ENCODE results near the gene ZG16B.

Gene ZG16B

GRCh38 chr16:2846511-2847310 is 16.6 kb downstream of the ZG16B start:
- DNase-seq, result no peak

GRCh38 chr16:2848933-2849725 is 19.0 kb downstream of the ZG16B start:
- DNase-seq, result no peak

DNA sequence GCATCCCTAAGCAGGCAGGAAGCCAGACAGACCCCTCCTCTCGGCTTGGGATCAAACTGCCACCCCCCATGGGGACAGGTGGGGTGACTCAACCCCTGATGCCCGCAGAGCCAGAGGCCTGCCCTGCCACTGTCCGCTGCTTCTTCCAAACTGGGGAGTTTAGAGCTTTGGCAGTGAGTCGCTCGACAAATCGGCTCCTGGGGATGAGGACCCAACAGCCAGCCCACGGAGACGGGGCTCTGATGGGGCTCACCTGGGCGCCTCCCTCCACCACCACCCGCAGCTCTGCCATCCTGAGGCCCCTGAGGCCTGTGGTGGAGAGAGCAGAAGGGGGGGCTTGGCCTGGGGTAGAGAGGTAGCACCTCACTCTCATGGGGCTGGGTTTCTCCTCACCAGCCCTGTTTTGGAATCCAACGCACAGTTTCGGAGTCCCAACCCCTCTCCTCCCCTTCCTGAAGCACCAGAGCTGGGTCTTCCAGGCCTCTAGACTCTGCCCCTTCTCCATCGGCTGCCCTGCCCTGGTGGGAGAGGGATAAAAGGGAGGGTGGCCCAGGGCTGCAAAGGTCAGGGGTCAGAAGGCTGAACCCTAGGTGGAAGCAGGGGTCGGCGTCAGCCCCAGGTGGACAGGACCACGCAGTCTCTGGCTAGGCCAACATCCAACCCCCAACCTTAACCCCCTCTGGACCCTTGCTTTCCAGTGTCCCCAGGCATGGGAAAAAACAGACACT is 22.1 kb downstream of the ZG16B start:
- DNase-seq, result no peak

- no peak for DNase-seq
Measured at GRCh38 chr16:2852731-2853507, 22.8 kb downstream of the ZG16B start.

GRCh38 chr16:2853531-2854073 is 23.5 kb downstream of the ZG16B start:
- no peak for DNase-seq

- DNase-seq, result no peak
Measured at GRCh38 chr16:2854700-2855309, 24.7 kb downstream of the ZG16B start.

DNA sequence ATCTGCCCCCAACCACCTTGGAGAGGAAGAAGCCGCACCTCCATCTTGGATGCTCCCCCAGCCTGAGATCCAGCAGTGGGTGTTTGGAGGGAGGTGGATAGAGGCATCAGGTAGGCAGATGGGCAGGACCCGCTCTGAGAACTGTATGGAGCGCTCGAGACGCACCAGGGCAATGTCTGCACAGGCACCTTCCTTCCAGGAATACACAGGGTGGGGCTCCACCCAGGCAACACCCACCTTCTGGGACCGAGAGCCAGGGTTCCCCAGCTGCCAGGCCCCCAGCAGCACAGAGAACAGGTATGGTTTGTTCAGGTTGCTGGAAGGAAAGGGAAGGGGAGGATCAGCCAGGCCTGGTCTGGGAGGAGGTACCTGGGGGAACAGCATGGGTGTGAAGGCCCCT is 25.4 kb downstream of the ZG16B start:
- no peak for DNase-seq

DNA sequence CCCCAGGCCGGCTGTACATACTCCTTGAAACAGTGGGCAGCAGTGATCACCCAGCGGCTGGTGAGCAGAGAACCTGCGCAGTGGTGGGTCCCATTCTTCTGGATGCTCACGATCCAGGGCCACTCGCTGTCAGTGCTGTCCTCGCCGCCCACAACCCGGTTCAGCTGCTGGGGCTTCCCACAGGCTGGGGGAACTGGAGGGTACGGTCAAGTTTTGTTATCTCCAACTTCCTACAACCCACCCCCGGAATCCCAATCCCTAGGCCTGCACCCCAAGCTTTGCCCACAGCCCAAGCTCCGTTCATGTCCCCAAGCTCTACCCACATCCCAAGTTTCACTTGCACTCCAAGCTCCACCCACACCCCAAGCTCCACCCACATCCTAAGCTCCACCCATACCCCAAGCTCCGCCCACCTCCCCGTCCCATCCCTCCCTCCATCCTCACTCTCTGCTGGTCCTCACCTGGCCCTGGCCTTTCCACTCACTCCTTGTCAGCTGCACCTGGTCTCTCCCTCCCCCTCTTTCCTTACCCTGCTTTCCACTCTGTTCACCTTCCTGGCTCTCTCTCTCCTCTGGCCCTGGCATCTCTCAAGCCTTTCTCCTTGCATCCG is 26.1 kb downstream of the ZG16B start:
- DNase-seq, result no peak

GRCh38 chr16:2856686-2857450 is 26.8 kb downstream of the ZG16B start:
- DNase-seq, result no peak

- no peak for DNase-seq
Measured at GRCh38 chr16:2857451-2858244, 27.5 kb downstream of the ZG16B start, which contains the start of gene PRSS22. PRSS22 (minus strand) TSS chr16:2858170; CDS start chr16:2858104, 66 bp downstream.

DNA sequence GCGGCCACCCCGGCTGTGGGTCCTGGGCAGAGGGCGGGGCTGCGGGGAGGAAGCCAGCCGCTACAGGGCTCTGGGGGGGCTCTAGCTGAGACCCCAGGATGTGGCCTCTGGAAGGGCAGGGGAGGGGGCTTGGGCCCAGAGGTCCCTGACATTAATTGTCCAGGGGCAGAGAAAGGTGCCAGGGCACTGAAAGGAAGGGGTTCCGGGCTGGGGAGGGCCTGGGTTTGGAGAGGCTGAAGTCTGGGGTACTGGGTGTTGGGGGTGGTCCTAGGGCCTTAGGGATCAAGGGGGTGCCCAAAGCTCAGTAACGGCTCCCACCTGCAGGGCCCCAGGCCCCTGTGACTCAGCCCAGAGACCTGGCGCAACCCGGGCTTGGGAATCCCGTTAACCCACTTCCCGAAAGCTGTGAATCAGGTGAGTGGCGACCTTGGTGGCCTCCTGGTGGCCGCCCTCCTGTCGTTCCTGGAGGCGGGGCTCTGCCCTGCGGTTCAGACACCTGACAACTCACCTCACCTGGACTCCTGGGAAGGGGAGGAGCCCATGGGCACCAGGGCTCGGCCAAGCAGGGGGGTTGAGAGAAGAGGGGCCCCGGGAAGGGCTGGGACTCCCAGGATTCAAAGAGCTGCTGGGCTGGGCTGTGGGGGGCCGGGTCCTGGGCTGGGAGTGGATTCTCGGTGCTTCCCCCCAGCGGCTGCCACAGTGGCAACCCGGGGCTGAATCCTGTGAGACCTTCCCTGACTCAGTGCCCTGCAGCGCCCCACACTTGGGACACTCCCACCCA is 28.3 kb downstream of the ZG16B start:
- DNase-seq, result no peak

GRCh38 chr16:2859686-2860265 is 29.7 kb downstream of the ZG16B start:
- no peak for DNase-seq

- DNase-seq, result no peak
Measured at GRCh38 chr16:2860826-2861567, 30.9 kb downstream of the ZG16B start.

DNA sequence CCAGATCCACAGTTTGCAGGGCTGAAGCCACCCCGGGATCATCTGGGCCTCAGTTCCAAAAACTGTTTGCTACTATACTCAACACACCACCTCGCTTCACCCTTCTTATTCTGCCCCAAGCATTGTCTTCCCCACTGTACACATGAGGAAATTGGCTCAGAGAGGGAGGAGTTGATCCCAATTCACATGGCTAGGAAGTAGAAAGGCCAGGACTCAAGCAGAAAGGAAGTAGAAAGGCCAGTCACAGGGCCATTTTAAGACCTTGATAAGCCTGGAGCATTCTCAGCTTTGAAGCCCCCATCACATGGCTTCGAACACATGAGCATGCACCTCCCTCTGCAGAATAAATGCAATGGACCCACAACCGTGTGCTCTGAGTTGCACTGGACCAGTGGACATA is 35.5 kb downstream of the ZG16B start:
- no peak for DNase-seq

DNA sequence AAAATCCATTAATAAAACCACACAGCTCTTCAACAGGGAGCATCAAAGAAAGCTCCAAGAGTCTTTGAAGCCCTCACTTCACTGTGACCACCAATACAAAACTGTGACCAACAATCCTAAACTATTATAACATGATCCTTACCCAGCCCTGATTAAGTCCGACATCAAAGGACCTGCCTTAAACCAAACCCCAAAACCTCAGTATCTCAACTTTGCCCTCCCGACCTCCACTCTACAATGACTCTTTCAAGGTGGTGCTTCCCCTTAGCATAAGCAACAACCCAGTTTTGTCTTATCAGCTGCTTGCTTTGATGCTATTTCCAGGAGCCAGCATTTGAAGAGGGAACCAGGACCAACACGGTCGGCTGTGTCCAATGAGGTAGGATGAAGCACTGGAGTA is 36.3 kb downstream of the ZG16B start:
- DNase-seq, result no peak

DNA sequence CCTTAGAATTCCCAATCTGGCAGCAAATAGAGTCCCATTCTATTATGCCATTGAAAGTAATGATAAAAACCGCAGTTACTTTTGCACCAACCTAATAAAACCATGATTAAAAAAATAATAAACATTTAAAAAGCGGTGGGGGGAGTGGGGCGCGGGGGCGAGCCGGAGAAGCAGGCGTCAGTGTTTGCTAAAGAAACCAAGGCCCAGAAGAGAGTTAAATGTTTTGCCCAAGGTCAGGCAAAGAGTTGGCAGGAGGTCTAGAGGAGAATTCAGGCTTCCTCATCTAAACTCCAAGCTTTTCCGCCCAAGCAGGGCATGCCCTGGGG is 37.5 kb downstream of the ZG16B start:
- no peak for DNase-seq

DNA sequence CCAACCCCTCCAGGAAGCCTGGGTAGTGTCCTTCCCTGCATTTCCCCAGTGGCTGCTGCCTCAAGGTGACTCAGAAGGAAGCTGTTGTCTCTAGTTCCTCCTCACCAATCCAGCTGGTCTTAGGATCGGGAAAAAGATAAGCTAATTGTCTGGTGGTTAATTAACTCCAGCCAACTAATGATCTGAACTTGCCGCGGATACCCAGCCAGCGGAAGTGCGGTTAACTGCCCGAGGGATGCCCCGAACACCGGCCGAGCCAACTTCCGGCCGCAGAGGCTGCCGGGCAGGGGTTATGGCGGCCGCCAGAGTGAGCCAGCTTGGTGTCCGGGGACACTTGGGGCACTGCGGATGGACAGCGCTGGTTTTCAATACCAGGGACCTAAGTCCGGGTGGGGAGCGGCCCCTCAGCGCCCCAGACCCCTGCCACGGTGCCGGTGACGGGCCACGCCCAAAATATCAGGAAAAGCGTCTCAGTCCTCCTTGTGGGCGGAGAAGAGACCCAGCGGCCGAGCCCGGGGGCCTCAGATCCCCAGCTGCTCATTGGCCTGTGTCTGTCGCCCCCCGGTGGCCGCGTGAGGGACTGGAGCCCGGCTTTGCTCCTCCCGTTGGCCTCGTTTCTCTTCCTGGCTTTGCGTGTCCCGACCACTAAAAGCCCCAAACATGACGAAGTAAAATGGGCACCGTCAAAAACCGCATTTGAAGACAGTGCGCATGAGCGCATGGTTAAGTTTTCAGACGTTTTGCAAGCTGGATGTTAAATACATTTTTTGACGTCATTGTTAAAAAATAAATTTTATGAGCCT is 38.1 kb downstream of the ZG16B start:
- peak; percentile 94 to 99 for DNase-seq
